RWPE2 (cell line): Measurements from ENCODE around the gene CDK14.

Experiments used
- ATAC-seq: fragments of 200-7000 bp; cut with Tn5 transposase; 3 replicates; pipeline ENCODE4 v1.9.1; 2021; ENCODE audit warnings: low read depth
- DNase-seq: peaks from one replicate; pipeline ENCODE4 v3.0.0-alpha.2; 2020; ENCODE audit warnings: low spot score
- H3K27ac ChIP-seq: fragments of 450-650 bp; 2 replicates; pipeline ENCODE4 v1.5.1; 2017; ENCODE audit warnings: mild to moderate bottlenecking; ENCODE audit not compliant: poor library complexity, severe bottlenecking
- H3K27me3 ChIP-seq: fragments of 250-450 bp; sonication (Bioruptor Pico); 2 replicates; pipeline ENCODE4 v1.5.1; 2021; ENCODE audit warnings: mild to moderate bottlenecking, moderate library complexity; ENCODE audit not compliant: insufficient read depth, poor library complexity, severe bottlenecking
- H3K36me3 ChIP-seq: fragments of 250-450 bp; sonication (Bioruptor Pico); 2 replicates; pipeline ENCODE4 v1.5.1; 2020; ENCODE audit warnings: low read depth, mild to moderate bottlenecking, moderate library complexity
- H3K4me1 ChIP-seq: fragments of 250-450 bp; sonication (Bioruptor Pico); 2 replicates; pipeline ENCODE4 v1.5.1; 2021; ENCODE audit warnings: mild to moderate bottlenecking, moderate library complexity; ENCODE audit not compliant: insufficient read depth, poor library complexity, severe bottlenecking
- H3K4me3 ChIP-seq: fragments of 250-450 bp; sonication (Bioruptor Pico); 2 replicates; pipeline ENCODE4 v1.5.1; 2021; ENCODE audit warnings: mild to moderate bottlenecking, moderate library complexity; ENCODE audit not compliant: severe bottlenecking
- H3K9me3 ChIP-seq: fragments of 250-450 bp; sonication (Bioruptor Pico); 2 replicates; pipeline ENCODE4 v1.5.1; 2021; ENCODE audit warnings: mild to moderate bottlenecking, moderate library complexity; ENCODE audit not compliant: severe bottlenecking
- CTCF ChIP-seq: fragments of 450-650 bp; IDR thresholded peaks from one replicate; pipeline ENCODE4 v1.5.1; 2017; ENCODE audit warnings: mild to moderate bottlenecking, moderate library complexity; ENCODE audit not compliant: poor library complexity, severe bottlenecking

The CDK14 gene

GRCh38 chr7:90717296-90718060 lies 121.4 kb downstream of the CDK14 start:
- no peak for TF ChIP-seq CTCF
- Histone ChIP-seq H3K4me1 (peaks cover 12% of the 10 kb centered on the region), H3K36me3 (no peaks in the 10 kb centered on the region), H3K27me3 (no peaks in the 10 kb centered on the region), H3K4me3 (no peak overlapping the region), H3K9me3 (no peaks in the 10 kb centered on the region), H3K27ac (no peak overlapping the region)
- no peak for DNase-seq
- ATAC-seq, result no peak

DNA sequence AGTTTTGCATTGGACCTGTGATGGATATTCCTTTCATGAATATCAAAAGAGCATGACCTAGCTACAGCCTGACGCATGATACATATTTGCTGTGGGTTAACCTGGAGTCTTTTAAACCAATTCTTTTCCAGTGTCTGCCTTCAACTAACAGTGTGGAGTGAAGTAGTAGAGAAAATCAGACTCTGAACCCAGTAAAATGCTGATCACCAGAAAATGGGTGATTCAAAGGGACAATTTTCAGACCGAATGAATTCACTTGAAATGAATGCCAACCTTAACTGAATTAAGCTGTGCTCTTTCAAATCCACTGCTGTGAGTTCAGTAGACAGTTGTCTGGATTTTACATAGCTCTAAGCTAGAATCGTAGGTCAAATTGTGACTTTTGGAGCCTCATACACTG lies 123.0 kb downstream of the CDK14 start:
- Histone ChIP-seq H3K9me3 (no peaks in the 10 kb centered on the region), H3K4me3 (no peak overlapping the region), H3K27ac (no peak overlapping the region), H3K36me3 (no peaks in the 10 kb centered on the region), H3K27me3 (no peaks in the 10 kb centered on the region), H3K4me1 (peaks cover 12% of the 10 kb centered on the region)
- TF ChIP-seq CTCF, result no peak
- ATAC-seq (no peak), DNase-seq (no peak)

- TF ChIP-seq CTCF, result no peak
- H3K27me3 ChIP-seq, result no peaks in the 10 kb centered on the region
- H3K27ac ChIP-seq, result peak overlapping the region; percentile 29
- no peak overlapping the region for H3K4me3 ChIP-seq
- DNase-seq (no peak), ATAC-seq (peak; percentile 64)
- H3K4me1 ChIP-seq, result peaks cover 12% of the 10 kb centered on the region
- no peaks in the 10 kb centered on the region for H3K9me3 ChIP-seq
- H3K36me3 ChIP-seq, result no peaks in the 10 kb centered on the region
These were observed 125.1 kb downstream of the CDK14 start for GRCh38 chr7:90720984-90721760.

GRCh38 chr7:90721869-90722431 lies 125.8 kb downstream of the CDK14 start:
- peaks cover 12% of the 10 kb centered on the region for H3K4me1 ChIP-seq
- H3K36me3 ChIP-seq, result no peaks in the 10 kb centered on the region
- no peaks in the 10 kb centered on the region for H3K27me3 ChIP-seq
- no peaks in the 10 kb centered on the region for H3K9me3 ChIP-seq
- no peak for TF ChIP-seq CTCF
- ATAC-seq, result no peak
- H3K27ac ChIP-seq, result peak overlapping the region; percentile 29
- no peak overlapping the region for H3K4me3 ChIP-seq
- DNase-seq, result no peak

DNA sequence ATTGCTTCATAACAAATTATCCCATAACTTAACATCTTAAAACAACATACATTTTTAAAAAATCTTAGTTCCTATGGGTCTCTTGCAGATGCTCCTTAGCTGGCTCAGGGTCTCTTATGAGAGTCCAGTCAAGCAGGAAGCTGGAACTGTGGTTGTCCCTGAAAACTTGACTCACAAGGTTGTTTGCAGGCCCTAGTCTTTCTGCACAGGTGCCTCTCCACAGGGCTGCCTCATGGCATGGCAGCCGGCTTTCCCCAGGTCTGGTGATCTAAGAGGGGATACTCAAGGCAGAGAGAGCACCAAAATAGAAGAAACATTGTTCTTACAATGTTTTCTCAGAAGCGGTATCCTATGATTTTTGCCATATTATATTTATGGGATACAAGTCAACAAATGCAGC lies 127.1 kb downstream of the CDK14 start:
- Histone ChIP-seq H3K36me3 (no peaks in the 10 kb centered on the region), H3K4me1 (peaks cover 12% of the 10 kb centered on the region), H3K27me3 (no peaks in the 10 kb centered on the region), H3K9me3 (no peaks in the 10 kb centered on the region), H3K4me3 (no peak overlapping the region), H3K27ac (no peak overlapping the region)
- no peak for TF ChIP-seq CTCF
- ATAC-seq (no peak), DNase-seq (no peak)
